Cardiac fibroblast (primary cell): ENCODE results near the gene MGST3.

Source experiments
- DNase-seq, 2 donors: peaks; one replicate each; pipeline versions ENCODE4 v3.0.0 to v3.0.0-alpha.2; 2010; ENCODE audit warnings: low read depth in 2 of 2
- H3K4me3 ChIP-seq, 2 donors: replicated peaks in 1 of 2; 1 replicate in 1 of 2; 2 replicates in 1 of 2; pipeline ENCODE4 v1.5.1; 2011; ENCODE audit warnings: low read depth in 2 of 2, low read length in 2 of 2, mild to moderate bottlenecking in 2 of 2, moderate library complexity in 1 of 2
- CTCF ChIP-seq: IDR thresholded peaks from one replicate; pipeline ENCODE4 v1.5.1; 2011; ENCODE audit warnings: low read depth, mild to moderate bottlenecking, low read length, inconsistent platforms

The MGST3 gene

DNA sequence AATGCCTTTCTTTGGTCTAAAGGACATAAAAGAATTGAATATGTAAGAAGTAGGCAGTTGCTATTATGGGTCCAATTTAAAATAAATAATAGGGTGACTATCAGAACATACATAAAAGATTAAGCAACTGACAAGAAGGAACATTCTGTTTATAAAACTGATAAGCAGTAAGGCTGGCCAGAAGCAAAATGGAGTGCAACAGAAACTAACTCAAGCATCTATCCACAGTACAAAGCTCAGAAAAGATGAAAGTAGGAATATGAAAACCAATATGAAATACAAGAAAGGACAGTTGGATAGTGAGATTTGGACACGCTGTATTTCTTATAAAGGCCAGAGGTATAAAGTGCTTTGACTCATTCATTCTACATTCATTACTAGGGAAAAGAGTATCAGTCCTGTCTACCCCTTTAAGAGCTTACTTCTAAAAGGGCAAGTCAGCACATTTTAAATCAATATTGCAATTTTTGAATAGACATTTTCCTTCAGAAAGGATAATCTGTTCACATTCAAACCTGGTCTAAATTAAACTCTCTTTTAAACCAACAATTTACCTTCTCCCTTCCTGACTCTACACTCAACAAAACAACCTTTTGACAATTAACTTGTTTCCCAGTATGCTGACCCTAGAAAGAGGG, 52.9 kb downstream of the MGST3 start:
- no peak overlapping the region for H3K4me3 ChIP-seq
- DNase-seq, result no peak
- TF ChIP-seq CTCF, result no peak

- no peak for TF ChIP-seq CTCF
- no peak overlapping the region for H3K4me3 ChIP-seq
- DNase-seq, result no peak
Observed at GRCh38 chr1:165686121-165686970, 55.3 kb downstream of the MGST3 start.

DNA sequence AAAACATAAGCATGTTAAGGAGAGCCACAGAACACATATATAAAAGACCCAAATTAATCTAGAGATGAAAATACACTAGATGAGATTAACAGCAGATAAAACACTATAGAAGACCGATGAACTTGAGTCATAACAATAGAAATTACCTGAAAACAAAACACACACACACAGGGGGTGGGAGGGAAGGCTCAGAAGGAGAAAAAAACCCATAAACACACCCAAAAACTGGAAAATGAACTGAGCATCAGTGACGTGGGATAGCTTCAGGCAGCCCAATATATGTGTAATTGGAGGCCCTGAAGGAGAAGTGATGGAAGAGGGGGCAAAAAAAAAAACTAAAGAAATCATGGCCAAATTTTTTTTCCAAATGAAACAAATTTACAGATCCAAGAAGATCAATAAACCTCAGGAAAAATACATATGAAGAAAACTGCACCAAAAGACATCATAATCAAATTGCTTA, 56.0 kb downstream of the MGST3 start:
- DNase-seq, result no peak
- no peak for TF ChIP-seq CTCF
- no peak overlapping the region for H3K4me3 ChIP-seq

DNA sequence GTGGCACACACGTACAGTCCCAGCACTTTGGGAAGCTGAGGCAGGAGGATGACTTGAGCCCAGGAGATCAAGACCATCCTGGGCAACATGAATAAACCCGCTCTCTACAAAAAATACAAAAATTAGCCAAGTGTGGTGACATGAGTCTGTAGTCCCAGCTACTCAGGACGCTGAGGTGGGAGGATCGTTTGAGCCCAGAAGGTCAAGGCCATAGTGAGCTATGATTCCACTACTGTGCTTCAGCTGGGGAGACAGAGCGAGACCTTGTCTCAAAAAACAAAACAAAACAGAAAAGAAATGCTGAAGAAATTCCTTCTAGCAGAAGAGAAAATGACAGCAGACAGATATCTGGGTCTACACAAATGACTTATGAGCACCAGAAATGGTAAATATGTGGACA, 57.0 kb downstream of the MGST3 start:
- no peak for TF ChIP-seq CTCF
- DNase-seq, result no peak
- no peak overlapping the region for H3K4me3 ChIP-seq

- peak in 1 of 2 donors; percentile 8 for DNase-seq
- no peak overlapping the region for H3K4me3 ChIP-seq
- no peak for TF ChIP-seq CTCF
Observed at GRCh38 chr1:165695031-165695430, 64.0 kb downstream of the MGST3 start.

GRCh38 chr1:165696625-165697100, 65.6 kb downstream of the MGST3 start:
- peak overlapping the region; percentile 89 to 94 for H3K4me3 ChIP-seq
- TF ChIP-seq CTCF, result no peak
- DNase-seq, result peak; percentile 95 to 97
